DLD1 (cell line): ENCODE measurements around the gene LRCOL1.

Source experiments
- in situ Hi-C: cut with HindIII; loops from 2 replicates; pipeline ENCODE4 v1.10.0; 2017; ENCODE audit warnings: low sequenced_read_pairs

LRCOL1 gene

DNA sequence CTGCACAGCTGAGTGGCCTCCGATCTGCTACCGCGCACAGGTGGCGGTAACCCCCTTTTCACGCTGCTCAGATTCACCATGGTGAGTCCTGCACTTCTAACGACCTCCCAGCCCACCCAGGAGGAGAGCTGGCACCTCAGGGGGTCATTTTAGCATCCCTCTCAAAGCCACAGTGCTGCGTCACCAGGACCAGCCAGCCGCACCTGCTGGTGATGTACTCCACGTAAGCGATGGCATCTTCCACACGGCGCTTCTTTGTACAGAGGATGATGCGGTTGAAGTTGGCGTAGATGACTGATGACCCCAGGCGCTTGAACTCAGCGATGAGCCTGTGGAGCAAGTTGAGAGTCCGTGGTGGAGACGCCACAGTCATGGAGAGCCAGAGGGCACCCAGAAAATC is 27.4 kb upstream of the LRCOL1 start:
- in situ Hi-C loops: no loop called here

DNA sequence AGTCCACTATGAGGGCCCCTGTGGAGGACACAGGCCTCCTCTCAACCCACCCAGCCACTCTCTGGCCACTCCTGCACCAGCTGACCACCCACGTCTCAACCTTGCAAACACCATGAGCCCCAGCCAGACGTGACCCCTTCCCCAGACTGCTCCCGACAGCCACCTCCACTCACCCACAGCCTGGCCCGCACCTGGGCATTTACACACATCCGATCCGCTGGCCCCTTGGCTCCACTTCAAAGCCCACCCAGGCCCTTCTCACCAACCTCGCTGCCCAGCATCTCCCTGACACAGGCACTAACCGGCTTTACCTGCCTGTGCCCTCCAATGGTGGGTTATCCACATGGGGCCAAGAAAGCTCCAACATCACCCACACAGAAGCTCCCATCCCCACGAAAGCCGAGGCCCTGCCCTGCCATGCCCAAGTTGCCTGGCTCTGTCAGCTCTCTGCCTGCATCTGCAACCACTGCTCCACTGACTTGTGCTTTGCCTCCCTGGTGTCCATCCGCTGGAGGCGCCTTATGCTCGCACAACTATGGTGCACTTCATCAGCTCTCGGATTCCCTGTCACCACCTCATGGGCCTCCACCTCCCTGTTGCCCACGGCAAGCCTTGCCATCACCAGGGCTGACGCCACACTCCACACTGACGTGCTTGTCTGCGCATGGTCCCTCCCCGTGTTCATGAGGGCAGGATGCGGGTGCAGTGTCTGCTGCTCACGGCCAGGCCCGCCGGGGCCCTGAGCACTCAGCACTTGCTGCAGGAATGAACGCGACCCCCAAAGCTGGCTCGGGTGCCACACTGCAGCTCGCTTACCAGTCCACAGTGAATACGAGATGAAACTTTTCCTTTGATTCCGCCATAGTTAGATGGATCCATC is 24.9 kb upstream of the LRCOL1 start:
- in situ Hi-C loops: no loop called here

GRCh38 chr12:132634411-132634990 is 24.1 kb upstream of the LRCOL1 start:
- in situ Hi-C loops: no loop called here

- in situ Hi-C loops: no loop called here
Observed at GRCh38 chr12:132633901-132634300, 23.5 kb upstream of the LRCOL1 start.

GRCh38 chr12:132633398-132633797 is 23.0 kb upstream of the LRCOL1 start:
- in situ Hi-C loops: no loop called here

DNA sequence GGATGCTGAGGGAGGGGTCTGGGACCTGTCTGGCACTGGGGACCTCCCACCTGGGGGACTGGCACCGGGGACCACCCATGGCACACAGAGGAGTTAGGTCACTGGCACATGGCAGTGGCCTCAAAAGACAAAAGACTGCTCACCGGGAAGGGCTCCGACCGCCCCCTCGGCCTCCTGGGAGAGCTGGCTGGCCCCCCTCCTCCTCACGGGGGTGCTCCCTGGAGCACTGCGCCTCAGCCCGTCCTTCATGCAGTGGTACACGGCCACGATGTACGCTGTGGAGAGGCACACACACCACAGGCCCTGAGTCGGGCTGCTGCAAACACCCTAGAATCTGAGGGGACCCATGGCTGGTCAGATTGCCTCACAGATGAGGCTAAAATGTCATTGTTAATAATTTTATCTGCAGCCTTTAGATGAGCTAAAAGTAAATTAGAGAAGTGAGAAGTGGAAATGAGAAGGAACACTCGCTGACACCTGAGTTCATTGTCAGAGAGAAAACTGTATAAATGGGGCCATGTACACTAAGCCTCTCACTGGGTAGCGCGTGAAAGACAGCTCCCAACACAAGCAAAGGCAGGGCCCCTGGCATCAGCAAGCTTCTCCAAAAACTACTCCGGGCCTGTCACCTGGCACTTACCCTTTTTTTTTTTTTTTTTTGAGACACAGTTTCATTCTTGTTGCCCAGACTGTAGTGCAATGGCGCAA is 22.3 kb upstream of the LRCOL1 start:
- in situ Hi-C loops: no loop called here

DNA sequence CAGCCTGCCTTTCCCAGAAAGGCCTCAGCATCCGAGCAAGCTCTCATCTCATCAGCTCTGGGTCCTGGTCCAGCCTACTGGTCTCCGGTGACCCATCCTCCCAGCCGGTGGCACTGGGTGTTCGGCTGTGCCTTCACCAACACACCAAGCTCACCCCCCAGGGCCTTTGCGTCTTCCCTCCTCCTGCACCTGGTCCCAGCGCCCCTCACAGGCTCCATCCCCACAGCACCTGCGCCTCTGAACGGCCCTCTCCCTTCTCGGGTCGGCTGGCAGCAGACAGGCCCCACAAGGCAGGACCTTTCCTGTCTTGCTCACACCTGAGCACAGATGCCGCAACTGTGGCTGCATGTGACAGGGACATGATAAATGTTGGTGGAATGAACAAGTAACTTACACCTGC is 21.3 kb upstream of the LRCOL1 start:
- in situ Hi-C loops: no loop called here

DNA sequence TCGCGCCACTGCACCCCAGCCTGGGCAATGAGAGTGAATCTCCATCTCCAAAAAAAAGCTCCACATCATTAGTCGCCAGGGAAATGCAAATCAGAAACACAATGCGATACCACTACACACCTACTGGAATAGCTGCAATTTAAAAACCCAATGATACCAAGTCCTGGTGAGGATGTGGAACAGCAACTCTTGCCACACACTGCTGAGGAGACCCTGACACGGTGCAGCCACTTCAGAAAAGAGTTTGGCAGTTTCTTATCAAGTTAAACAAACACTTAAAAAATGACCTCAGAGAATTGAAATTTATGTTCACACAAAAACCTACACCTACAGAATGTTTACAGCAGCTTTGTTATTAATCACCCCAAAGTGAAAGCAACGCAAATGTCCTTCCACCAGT is 20.3 kb upstream of the LRCOL1 start:
- in situ Hi-C loops: no loop called here

DNA sequence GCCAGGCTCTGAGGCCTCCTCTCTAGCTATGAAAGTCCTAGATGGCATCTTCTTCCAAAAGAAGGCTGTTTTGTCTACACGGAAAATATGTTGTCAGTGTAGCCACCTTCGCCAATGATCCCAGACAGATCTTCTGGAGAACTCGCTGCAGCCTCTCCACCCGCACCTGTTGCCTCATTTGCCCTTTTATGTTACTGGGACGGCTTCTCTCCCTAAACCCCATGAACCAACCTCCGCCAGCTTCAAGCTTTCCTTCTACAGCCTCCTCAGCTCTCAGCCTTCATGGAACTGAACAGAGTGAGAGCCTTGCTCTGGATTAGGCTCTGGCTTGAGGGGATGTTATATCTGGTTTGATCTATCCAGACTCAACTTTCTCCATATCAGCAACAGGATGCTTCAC is 18.9 kb upstream of the LRCOL1 start:
- in situ Hi-C loops: no loop called here

DNA sequence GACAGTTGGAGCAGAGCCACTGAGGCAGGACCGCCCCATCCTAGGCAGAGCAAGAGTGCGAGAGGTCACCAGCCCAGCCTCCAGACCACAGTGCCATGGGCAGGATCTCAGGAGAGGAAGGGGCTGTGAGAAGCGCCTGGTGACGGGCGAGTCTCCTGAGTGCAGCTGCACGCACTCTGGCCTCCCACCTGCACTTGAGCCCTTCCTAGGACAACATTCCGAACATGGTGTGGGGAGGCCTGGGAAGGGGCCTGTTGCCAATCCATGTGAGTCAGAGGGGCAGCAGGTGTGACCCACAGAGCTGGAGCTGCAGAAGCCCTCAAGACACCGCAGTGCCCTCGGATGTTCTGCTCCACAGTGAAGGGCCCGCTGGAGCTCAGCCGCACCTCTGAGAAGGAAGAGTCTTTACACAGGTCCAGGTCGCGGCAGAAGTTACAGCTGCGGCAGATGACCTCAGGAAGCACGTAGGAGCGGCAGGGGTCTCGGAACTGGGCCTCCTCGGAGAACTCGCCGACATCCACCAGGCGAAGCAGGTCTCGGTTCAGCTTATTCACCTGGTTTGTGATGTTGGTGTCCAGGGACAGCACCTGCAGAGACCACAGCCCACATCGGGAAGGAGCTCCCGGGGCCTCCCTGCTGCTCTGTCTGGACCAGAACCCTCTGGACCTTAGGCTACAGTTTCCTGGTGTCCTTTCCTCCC is 15.5 kb upstream of the LRCOL1 start:
- in situ Hi-C loops: no loop called here

- in situ Hi-C loops: loop anchor here (25.0 kb wide), 1 partner anchor 213 kb away; no protein-coding TSS in a partner anchor
Observed at GRCh38 chr12:132624910-132625630, 14.7 kb upstream of the LRCOL1 start.

DNA sequence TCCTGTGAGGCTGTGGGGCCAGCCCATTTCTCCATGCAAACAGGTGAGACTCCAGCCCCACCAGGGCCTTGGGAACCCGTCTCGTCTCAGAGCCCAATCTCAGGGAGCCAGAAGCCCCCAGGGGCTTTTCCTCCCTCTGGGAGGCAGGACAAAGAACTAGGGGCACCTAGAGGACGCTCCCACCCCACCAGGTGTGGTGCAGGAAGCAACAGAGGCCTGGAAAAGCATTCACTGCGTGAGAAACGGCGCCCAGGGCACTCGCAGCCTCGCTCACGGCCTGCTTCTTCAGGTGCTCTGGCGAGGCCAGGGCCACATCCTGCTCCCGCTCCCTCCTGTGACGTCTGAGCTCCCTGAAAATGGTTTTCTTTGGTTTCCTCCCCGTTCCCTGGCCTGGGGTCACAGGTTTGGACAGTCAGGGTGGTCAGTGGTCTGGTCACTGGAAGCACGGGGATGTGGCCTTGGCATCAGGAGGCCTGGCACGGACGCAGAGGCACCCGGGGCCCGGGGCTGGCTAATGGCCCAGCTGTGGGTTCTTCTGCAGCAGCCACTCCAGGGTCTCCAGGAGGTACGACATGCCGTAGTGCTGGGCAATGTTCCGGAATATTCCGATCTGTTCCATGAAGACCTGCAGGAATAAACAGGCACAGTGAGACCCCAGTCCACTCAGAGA is 13.9 kb upstream of the LRCOL1 start:
- in situ Hi-C loops: loop anchor here (25.0 kb wide), 1 partner anchor 212 kb away; no protein-coding TSS in a partner anchor

- in situ Hi-C loops: loop anchor here (25.0 kb wide), 1 partner anchor 211 kb away; no protein-coding TSS in a partner anchor
Observed at GRCh38 chr12:132623072-132623869, 12.9 kb upstream of the LRCOL1 start.

GRCh38 chr12:132622437-132623071 is 12.2 kb upstream of the LRCOL1 start:
- in situ Hi-C loops: loop anchor here (25.0 kb wide), 1 partner anchor 210 kb away; no protein-coding TSS in a partner anchor

DNA sequence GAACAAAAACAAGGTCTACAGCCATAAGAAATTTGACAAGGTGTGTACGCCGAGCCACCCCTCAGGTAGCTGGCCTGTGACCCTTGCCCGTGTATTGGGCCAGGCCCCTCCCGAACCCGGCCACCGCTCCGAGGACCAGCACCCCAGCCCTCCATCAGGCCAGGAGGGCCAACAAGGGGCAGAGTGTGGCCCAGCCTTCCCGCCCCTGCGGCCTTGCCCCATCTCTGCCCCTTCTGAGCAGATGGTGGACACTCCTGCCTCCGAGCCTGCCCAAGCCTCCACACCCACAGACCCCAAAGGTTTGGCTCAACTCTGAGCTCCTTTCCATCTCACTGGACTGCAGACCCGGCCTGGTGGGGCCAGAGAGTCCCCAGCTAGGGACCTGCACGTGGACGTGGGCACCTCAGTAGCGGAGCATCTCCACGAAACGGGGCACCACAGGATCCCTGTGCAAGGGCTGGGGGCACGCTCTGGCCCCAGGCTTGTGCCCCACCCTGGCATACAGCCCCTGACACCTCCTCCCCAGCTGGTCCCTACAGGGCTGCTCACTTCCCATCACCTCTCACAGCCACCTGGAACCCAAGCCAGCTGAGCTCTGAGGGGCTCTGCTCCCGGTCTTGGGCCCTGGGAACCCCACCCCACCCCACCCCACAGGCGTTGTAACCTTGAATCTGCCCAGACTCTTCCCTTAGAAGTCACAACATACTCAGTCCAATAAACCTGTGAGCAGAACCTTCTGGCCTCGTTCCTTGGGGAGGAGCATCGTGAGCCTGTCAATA is 11.5 kb upstream of the LRCOL1 start:
- in situ Hi-C loops: loop anchor here (25.0 kb wide), 1 partner anchor 210 kb away; no protein-coding TSS in a partner anchor

- in situ Hi-C loops: loop anchor here (25.0 kb wide), 1 partner anchor 209 kb away; no protein-coding TSS in a partner anchor
Observed at GRCh38 chr12:132620899-132621656, 10.7 kb upstream of the LRCOL1 start.
